Fibroblast of upper back skin (primary cell): ENCODE data around the gene KCTD5.

Source experiments
- DNase-seq: peaks from one replicate; pipeline ENCODE4 v3.0.0-alpha.2; 2013

Gene KCTD5

DNA sequence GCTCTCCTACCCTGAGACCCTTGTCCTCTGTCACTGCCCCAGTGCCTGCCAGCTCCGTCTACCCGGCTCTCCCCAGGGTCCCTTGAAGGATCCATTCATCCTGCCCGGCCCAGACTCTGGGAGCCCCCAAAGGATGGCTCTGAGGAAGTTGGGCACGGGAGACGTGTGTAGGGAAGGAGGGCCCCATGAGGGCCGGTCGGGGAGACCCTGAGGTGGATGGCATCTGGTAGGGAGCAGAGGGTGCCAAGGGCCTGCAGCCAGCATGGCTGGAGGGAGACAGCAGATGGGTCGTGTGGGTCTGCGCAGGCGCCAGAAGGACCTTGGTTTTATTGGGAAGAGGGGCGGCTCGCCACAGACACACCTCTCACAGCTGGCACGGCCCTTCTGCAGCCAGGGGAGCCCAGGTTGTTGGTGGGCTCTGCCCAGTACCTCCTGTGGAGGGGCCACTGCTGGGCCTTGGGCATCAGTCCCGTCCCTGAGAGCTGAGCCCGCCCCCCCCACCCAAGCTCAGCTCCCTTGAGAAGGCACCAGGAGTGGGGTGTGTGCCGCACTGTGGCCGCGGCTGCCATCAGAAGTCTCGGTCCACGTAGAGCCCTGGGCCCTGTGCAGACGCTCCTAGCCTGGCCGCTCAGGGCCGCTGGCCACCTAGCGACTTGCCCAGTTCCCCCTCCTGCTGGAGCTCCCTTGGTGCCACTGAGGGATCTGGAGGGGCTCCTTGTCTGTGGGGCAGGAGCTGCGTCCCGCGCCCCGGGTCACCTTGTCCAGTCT lies 16.0 kb downstream of the KCTD5 start:
- DNase-seq: no peak

GRCh38 chr16:2698965-2699750 lies 16.8 kb downstream of the KCTD5 start:
- DNase-seq: no peak

GRCh38 chr16:2699791-2700600 lies 17.7 kb downstream of the KCTD5 start:
- no peak for DNase-seq

DNA sequence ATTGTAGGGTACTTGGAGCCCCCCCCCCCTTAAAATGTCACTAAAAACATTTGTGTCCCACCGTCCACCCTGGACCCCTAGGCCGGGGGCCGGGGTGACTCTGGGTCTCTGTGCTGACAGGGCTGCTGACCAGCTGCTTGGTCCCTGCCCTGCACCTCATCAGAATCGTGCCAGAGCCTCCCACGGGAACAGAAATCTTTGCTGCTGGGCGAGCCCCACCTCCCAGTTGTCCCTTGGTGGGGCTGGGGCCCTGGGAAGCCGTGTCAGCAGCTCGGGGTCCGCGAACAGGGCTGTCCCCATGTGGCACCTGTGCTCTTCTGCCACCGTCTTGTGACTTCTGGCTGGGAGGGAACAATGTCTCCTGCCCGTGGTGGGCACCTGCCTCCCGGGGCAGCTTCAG lies 18.5 kb downstream of the KCTD5 start:
- DNase-seq: no peak

DNA sequence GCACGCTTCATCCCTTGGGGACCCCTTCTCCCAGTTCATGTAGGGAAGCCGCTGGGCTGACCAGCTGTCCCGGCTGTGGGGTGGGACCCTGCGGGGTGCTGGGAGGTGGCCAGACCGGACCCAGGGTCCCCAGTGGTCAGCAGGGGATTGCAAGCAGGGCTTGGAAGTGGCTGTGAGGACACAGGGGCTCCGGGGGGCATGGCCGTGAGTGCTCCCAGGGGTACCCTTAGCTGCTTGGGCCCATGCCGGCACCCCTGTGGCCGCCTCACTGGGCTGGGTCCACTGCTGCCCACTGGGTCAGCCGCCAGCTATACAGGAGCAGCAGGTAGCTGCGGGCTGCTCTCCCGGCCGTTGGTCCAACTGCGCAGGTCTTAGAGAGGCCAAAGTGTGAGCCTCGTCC lies 18.9 kb downstream of the KCTD5 start:
- no peak for DNase-seq

GRCh38 chr16:2701713-2702437 lies 19.6 kb downstream of the KCTD5 start:
- no peak for DNase-seq

- no peak for DNase-seq
These were observed 20.1 kb downstream of the KCTD5 start for GRCh38 chr16:2702438-2702825.

DNA sequence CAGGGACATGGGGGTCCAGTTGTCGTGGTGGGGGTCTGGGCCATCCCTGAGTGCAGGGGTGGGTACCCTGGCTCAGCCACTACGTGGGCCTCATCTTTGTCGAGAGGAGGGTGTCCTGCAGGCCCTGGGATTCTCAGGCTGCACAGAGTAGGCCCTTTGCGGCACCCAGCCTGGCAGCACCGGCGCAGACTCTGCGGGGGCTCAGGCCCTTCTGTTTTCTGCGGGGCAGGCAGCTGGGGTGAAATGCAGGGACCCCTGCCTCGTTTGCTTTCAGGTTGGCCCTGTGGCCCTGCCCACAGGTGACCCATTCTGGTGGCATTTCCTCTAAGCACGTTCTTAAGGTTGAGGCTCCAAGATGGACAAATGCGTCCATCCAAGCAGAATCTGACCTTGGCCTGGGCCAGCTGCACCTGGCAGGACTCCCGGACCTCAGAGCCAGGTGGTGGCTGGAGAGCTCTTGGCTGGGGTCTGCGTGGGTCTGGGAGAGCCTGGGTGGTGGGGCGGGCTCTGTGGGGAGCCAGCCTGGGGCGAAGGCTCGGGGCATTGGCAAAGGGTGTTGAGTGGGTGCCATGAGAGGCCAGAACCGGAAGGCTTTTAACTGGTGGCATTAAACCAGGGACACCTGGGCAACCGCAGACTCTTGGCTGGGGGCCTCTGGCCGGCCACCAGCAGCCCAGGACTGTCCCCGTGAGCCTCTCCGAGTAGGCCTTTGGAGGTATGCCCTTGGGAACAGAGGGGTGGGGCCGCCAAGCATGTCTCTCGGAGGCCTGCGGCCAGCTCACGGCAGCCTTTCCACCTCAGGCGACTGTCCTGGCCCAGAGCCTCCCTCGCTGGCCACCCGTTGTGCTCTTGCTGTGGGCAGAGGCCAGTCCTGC lies 20.8 kb downstream of the KCTD5 start:
- DNase-seq: no peak

DNA sequence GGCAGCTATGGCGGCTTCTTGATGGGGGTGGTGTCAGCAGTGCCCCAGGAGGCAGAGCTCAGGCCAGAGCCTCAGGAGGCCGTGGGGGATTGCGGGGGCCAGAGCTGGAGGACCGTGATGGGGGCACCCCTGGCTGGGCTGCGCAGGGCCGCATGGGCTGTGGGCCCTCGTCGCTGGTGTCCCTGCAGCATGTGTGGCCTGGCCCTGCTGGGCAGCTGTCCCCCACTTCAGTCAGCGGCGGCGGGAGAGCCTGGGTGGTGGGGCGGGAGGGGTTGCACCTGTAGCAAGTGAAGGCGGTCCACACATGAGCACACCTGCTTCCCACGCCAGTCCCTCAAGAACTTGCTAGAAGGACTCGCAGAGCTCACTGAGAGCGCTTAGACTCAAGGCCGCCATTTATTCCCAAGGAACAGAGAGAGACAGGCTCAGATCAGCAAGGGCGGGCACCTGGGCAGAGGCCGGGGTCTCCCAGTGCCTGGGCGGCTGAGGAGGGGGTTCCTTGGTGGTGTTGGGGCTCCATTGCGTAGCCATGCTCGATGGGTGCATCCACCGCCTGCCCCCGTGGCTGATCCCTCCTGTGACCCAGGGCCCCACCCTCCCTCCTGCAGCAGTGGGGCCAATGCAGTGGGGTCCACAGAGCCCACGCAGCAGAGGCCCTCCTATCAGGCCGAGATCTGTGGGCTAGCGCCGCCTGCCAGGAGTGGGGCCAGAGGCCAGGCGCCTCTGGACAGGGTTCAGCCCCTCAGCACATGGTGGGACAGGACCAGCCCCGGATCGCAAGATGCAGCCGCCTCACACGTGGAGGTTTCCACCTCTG lies 22.1 kb downstream of the KCTD5 start:
- DNase-seq: no peak

GRCh38 chr16:2704983-2705275 lies 22.6 kb downstream of the KCTD5 start:
- DNase-seq: no peak

GRCh38 chr16:2705351-2705750 lies 23.0 kb downstream of the KCTD5 start:
- DNase-seq: no peak

DNA sequence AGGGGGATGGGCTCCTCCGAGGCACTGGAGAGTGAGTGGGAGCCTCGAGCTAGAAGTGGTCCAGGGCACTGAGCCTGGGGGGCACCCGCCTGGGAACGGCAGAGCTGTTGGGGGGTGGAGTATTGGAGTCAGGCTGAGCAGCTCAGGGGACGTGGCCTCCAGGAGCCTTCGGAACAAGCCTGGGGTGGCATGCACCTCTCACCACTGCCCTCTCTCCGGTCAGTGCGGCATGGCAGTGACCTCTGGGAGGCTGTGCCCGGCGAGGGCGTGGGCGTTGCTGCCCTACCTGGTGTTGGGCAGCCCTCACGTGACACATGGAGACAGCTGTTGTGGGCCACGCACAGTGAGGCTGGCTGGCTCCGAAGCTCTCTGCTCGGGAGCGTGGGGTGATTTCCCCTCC lies 23.8 kb downstream of the KCTD5 start:
- no peak for DNase-seq

DNA sequence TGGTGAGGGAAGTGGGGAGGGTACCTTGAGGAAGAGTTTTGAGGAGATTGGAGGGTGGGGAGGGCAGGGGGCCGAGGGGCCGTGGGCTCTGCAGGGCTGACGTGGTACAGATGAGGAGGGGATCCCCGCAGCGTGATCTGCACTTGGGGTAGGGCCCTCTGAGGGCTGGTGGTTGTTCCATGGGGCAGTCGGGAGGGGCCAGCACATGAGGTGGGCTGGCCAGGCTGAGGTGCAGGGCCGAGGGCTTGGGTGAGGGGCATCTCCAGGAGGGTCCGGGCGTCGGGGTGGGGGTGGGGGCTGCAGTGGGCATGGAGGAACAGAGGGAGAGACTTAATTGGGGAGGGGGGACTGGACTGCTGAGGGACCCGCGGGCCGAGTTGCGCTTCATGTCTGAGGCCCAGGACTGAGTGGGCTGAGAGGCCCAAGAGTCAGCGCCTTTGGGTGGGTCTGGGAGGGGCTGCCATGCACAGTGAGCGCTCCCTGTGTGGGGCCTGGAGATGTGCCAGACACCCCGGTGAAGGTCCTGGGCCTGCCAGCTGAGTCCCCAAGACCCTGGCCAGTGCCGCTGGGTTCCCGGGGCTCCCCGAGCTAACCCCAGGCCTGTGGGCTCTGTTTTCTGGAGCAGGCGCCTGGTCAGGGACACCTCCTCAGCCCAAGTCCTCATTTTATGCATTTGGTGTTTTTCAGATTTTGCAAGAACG lies 24.4 kb downstream of the KCTD5 start:
- no peak for DNase-seq

GRCh38 chr16:2707368-2708289 lies 25.3 kb downstream of the KCTD5 start:
- DNase-seq: no peak

DNA sequence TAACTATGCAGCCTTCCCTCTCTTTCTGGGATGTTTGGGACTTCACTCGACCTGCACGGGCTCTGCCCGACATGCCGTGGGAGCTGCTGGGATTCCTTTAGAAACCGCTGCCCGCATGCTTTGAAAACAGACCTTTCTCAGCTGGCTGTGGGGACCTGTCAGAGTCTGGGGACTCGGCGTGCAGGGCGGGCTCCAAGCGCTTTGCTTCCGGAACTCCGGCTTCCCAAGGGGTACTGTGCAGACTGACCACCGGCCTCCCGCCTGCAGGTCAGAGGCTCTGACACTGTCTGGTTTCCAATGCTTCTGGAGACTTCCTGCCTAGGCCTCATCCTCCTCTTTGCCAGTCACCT lies 25.9 kb downstream of the KCTD5 start:
- no peak for DNase-seq

- no peak for DNase-seq
These were observed 26.7 kb downstream of the KCTD5 start for GRCh38 chr16:2708955-2709587.

GRCh38 chr16:2709588-2709984 lies 27.3 kb downstream of the KCTD5 start:
- no peak for DNase-seq

DNA sequence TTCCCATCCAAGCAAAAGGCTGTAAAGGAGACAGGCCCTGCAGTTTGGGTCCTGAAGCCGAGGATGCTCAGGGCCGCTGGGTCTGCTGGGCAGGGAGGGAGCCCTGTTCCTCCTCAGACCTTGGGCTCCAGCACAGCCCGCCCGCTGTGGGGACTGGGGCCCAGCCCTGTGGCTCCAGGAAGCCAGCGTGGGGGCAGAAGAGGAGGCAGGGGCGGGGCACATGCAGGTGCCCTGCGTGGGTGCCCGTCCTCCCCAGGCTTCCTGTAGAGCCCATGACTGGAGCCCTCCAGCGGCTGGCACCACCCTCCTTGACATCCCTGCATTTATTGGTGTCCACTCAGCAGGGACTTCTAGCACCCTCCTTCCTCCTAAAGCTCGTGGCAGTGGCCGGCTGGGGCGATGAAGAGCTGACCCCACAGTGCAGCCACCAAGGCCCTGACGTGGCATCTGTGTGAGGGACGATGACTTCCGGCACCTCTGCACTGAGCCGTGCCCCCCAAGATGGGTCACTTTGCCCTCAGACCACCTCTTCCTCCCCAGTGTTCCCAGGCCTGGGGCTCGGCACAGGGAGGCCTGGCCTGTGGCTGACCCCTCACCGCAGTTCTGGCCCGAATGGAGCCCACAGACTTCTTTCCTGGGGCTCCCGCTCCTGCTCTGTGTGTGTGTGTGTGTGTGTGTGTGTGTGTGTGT lies 27.8 kb downstream of the KCTD5 start:
- DNase-seq: no peak
